Body of pancreas (tissue), 4 donors: Measurements from ENCODE around the gene LCN12. TPM values are rescaled to one million over a fixed set of nuclear protein-coding genes. Genes with fewer than 3 reads are reported as not detected.

Experiments
- ATAC-seq: fragments of 150-250 bp; one replicate; pipeline ENCODE4 v1.9.1; 2016
- DNase-seq, 4 donors: peaks; one replicate each; pipeline ENCODE4 v3.0.0-alpha.2; 2019
- H3K27ac ChIP-seq, 4 donors: fragments of 200-600 bp; sonication (generic); 1 replicate in 3 of 4; 2 replicates in 1 of 4; pipeline versions ENCODE4 v1.5.1 to v1.6.1; 2016 to 2019; ENCODE audit warnings: mild to moderate bottlenecking in 1 of 4, mixed read lengths in 1 of 4, moderate library complexity in 1 of 4
- H3K27me3 ChIP-seq, 2 donors: fragments of 200-600 bp; sonication (generic); one replicate each; pipeline ENCODE4 v1.6.0; 2016; ENCODE audit warnings: mild to moderate bottlenecking in 1 of 2
- H3K36me3 ChIP-seq, 2 donors: fragments of 200-600 bp; sonication (generic); replicated peaks in 1 of 2; 2 replicates each; pipeline ENCODE4 v1.5.1; 2016; ENCODE audit warnings: low read depth in 2 of 2; ENCODE audit not compliant: insufficient read depth in 1 of 2
- H3K4me1 ChIP-seq: fragments of 200-600 bp; sonication (generic); one replicate; pipeline ENCODE4 v1.6.0; 2016
- H3K4me3 ChIP-seq, 2 donors: fragments of 200-600 bp; sonication (generic); 1 replicate in 1 of 2; 2 replicates in 1 of 2; pipeline ENCODE4 v1.5.1; 2016 to 2019
- H3K9me3 ChIP-seq, 3 donors: fragments of 200-600 bp; sonication (generic); 1 replicate in 2 of 3; 2 replicates in 1 of 3; pipeline ENCODE4 v1.5.1; 2016
- POLR2A ChIP-seq, 3 donors: fragments of 450-650 bp; IDR thresholded peaks; one replicate each; pipeline ENCODE4 v1.6.1; 2016; ENCODE audit warnings: antibody characterized with exemption in 3 of 3, mild to moderate bottlenecking in 2 of 3
- WGBS, 2 donors: methylation state at CpG; one replicate each; pipeline ENCODE4 v1.1.5; 2017; 5-methylcytosine and 5-hydroxymethylcytosine counted together
- intact Hi-C: fragments of 100-400 bp; cut with DNase I; formaldehyde crosslinking; loops from one replicate; pipeline ENCODE4 v1.15.1; 2023
- total RNA-seq, 2 donors: library from RNA; depleted of rRNA; stranded (reverse); fragments of >200 nt; gene quantifications; one replicate each; pipeline ENCODE4 v1.1.0, GENCODE V29; 2016
- TF ChIP-seq, protein P1 (sequence below), 7 experiments: fragments of 450-650 bp in 4 of 7; fragments of 200-600 bp in 3 of 7; sonication (generic) in 3 of 7; IDR thresholded peaks; one replicate each; pipeline ENCODE4 v1.5.1; 2016 to 2019; ENCODE audit warnings: antibody characterized with exemption in 7 of 7

The LCN12 gene
- total RNA-seq, 2 donors from 2014 or later, result 1.3 to 4.9 TPM

DNA sequence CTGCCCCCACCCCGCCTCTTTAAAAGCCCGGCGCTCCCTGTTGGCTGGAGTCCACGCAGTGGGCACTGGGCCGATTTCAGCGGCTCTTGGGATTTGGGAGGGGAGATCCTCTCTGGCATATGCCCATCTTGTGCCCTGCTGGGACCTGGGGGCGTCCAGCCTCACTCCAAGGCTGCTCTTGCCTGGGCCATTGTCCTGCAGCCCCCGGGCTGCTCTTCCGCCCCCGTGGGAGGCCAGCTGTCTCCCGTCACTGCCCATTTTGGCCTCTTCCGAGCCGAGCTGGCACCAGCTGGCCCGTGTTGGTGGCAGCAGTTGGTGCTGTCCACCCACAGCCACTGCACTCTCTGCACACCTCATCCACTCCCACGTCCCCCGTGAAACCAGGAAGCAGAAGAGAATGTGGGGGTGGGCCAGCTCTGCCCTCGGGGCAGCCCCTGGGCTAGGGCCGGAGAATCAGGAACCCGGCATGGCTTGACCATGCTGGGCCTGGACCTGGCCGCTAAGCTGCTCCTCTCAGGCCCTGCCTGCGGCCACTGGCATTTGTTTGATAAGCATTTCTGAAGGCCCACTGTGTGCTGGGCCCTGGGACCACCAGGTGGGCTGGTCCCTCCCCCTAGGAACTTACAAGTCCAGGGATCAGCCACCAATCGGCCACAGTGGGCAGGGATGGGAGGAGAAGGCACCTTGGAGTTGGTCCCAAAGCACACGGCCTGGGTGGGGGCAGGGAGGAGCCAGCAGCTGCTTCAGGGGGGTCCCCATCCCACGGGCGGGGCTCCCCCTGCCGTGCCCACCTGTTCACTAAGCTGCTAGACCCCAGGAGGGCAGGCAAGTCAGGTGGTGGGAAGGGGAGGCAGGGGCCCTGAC, 4.8 kb upstream of the LCN12 start:
- Histone ChIP-seq H3K36me3 (peaks cover 1 to 4% of the 10 kb centered on the region in 2 donors), H3K27ac (peak overlapping the region in 2 of 4 donors; percentile 42 to 91), H3K9me3 (no peaks in the 10 kb centered on the region), H3K27me3 (no peaks in the 10 kb centered on the region), H3K4me3 (no peak overlapping the region), H3K4me1 (peaks cover 66% of the 10 kb centered on the region)
- ATAC-seq (no peak), DNase-seq (no peak)
- intact Hi-C loops, result loop anchor here (10.0 kb wide), 1 partner anchor 92 kb away; the partner anchor contains the start of gene MAMDC4
- TF ChIP-seq, protein P1, sequence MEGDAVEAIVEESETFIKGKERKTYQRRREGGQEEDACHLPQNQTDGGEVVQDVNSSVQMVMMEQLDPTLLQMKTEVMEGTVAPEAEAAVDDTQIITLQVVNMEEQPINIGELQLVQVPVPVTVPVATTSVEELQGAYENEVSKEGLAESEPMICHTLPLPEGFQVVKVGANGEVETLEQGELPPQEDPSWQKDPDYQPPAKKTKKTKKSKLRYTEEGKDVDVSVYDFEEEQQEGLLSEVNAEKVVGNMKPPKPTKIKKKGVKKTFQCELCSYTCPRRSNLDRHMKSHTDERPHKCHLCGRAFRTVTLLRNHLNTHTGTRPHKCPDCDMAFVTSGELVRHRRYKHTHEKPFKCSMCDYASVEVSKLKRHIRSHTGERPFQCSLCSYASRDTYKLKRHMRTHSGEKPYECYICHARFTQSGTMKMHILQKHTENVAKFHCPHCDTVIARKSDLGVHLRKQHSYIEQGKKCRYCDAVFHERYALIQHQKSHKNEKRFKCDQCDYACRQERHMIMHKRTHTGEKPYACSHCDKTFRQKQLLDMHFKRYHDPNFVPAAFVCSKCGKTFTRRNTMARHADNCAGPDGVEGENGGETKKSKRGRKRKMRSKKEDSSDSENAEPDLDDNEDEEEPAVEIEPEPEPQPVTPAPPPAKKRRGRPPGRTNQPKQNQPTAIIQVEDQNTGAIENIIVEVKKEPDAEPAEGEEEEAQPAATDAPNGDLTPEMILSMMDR (IDR thresholded peaks at IDR 0.05), result no peak
- TF ChIP-seq POLR2A (IDR thresholded peaks at IDR 0.05), result no peak
- WGBS, 2 donors, result 53 to 61% methylated on average over 10 to 26 of the region's 26 CpGs

DNA sequence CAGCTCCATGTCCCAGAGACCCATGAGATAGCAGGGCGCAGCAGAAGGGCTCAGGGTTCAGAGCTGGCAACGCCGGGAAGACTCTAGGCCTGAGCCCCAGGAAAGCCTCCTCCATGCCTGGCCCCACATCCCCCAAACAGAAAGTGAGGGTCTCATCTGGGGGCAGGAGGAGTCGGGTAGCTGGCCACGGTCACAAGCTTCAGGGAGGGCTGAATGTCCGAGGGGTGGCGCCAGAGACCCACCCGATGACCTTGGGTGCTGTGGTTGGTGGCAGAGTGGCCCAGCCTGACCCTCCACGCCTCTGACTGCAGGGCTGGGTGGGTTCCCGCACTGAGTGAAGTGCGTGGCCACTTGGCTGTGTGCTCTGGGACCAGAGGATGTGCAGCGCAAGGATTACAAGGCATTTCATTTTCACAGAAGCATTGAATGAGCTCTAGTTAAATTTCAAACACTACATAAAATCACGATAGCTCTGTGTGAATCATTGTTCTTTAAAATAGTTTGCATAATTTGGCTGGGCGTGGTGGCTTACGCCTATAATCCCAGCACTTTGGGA, 4.0 kb upstream of the LCN12 start:
- TF ChIP-seq, protein P1 (IDR thresholded peaks at IDR 0.05), result peak in 4 of 7 experiments; percentile 21 to 34 (median 28)
- TF ChIP-seq POLR2A (IDR thresholded peaks at IDR 0.05), result no peak
- ATAC-seq (no peak), DNase-seq (peak in 1 of 4 donors; percentile 50)
- 41 to 58% methylated on average over 8 to 15 of the region's 15 CpGs for WGBS, 2 donors
- Histone ChIP-seq H3K27ac (peak overlapping the region in 2 of 4 donors; percentile 42 to 91), H3K27me3 (no peaks in the 10 kb centered on the region), H3K36me3 (no peaks in the 10 kb centered on the region), H3K4me3 (no peak overlapping the region), H3K4me1 (peaks cover 61% of the 10 kb centered on the region), H3K9me3 (no peaks in the 10 kb centered on the region)
- intact Hi-C loops, result loop anchor here (10.0 kb wide), 1 partner anchor 93 kb away; the partner anchor contains the start of gene MAMDC4

DNA sequence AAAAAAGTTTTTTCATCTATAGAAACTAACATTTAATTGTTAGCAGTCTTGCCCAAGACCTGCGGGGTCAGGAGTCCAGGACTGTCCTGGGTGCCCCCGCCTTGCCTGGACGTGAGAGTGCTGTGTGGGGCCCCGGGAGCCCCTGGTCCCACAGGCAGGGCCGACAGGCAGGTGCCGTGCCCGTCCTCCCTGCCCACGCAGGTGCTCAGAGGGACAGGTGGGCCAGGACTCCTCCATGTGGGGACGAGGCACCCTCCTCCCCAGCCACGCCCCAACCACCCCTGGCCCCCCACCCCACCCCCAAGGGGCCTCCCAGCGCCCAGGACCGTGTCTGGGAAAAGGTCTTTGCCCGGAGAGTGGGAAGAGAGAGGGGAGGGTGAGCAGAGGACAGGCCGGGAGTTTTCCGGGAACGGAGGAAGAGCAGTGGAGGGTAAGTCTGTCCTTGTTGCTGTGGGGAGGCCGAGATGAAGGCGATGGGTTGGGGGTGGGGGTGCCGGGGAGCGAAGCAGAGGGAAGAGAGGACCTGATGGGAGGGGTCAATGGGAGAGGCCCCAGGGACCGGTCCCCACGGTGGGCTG, 2.7 kb upstream of the LCN12 start:
- H3K4me1 ChIP-seq, result peaks cover 52% of the 10 kb centered on the region
- peak overlapping the region; percentile 87 to 92 (median 92) for H3K27ac ChIP-seq
- H3K9me3 ChIP-seq, result no peaks in the 10 kb centered on the region
- peak; percentile 3 for ATAC-seq
- no peaks in the 10 kb centered on the region for H3K36me3 ChIP-seq
- H3K27me3 ChIP-seq, result no peaks in the 10 kb centered on the region
- DNase-seq, result no peak
- intact Hi-C loops, result loop anchor here (10.0 kb wide), 1 partner anchor 95 kb away; the partner anchor contains the start of gene MAMDC4
- peak overlapping the region in 1 of 2 donors; percentile 37 for H3K4me3 ChIP-seq
- TF ChIP-seq, protein P1 (IDR thresholded peaks at IDR 0.05), result no peak
- no peak for TF ChIP-seq POLR2A (IDR thresholded peaks at IDR 0.05)
- 5 to 12% methylated on average over 12 to 22 of the region's 22 CpGs for WGBS, 2 donors

DNA sequence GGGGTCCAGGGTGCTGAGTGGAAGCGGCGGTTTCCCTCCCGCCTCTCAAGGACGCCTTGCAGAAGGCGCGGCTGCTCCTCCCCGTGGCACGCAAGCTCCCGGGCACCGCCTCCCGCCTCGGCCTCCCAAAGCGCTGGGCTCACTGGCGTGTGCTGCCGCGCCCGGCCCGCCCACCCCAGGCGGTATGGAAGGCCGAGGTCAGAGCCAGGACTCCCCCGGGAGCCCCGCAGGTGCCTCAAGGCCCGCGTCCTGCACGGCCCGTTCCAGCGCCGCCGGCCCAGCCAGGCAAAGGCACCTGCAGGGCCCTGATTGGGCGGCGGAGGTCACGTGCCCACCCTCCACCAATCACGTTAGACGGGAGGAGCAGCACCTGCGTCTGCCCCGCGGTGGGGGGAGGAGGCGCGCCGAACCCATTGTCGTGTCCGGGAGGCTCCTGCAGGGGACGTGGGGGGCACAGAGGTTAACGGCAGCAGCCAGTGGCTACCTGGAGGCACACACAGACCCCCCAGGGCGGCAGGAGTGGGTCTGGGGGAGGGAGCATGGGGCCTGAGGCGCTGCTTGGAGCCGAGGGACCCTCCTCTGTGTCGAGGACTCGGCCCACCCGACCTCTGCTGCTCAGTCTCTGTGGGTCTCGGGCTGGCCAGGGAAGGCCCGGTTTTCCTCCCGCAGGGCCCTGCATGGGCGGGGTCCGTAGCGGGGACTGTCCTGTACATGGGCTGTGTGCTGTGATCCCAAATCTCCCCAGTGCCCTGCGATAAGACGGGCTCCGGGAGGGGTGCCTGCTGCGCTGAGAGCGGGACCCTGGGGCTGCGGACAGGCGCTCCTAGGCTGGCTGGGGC, 2.0 kb upstream of the LCN12 start:
- TF ChIP-seq, protein P1 (IDR thresholded peaks at IDR 0.05), result peak in 4 of 7 experiments; percentile 29 to 63 (median 44)
- TF ChIP-seq POLR2A (IDR thresholded peaks at IDR 0.05), result peak; percentile 68 to 81 (median 80)
- WGBS, 2 donors, result 1 to 2% methylated on average over 11 to 48 of the region's 63 CpGs
- H3K4me1 ChIP-seq, result peaks cover 48% of the 10 kb centered on the region
- H3K4me3 ChIP-seq, result peak overlapping the region in 1 of 2 donors; percentile 37
- H3K27me3 ChIP-seq, result no peaks in the 10 kb centered on the region
- ATAC-seq (peak; percentile 93), DNase-seq (peak; percentile 97)
- H3K36me3 ChIP-seq, result no peaks in the 10 kb centered on the region
- no peaks in the 10 kb centered on the region for H3K9me3 ChIP-seq
- H3K27ac ChIP-seq, result peak overlapping the region; percentile 87 to 92 (median 92)
- intact Hi-C loops, result loop anchor here (5.0 to 10.0 kb wide), 2 partner anchors 72 to 95 kb away; partner anchors contain the start of gene MAMDC4
